Activated CD8-positive, alpha-beta memory T cell treated with anti-CD3 and anti-CD28 coated beads, Interleukin-2, amount 50 U/mL, for 1 hour (primary cell): ENCODE measurements around the gene RAX2.

ENCODE experiments used
- DNase-seq: peaks from one replicate; pipeline ENCODE4 v3.0.0-alpha.2; 2020; ENCODE audit errors: extremely low read depth

RAX2 gene

GRCh38 chr19:3801412-3802096, 29.5 kb upstream of the RAX2 start:
- no peak for DNase-seq

DNA sequence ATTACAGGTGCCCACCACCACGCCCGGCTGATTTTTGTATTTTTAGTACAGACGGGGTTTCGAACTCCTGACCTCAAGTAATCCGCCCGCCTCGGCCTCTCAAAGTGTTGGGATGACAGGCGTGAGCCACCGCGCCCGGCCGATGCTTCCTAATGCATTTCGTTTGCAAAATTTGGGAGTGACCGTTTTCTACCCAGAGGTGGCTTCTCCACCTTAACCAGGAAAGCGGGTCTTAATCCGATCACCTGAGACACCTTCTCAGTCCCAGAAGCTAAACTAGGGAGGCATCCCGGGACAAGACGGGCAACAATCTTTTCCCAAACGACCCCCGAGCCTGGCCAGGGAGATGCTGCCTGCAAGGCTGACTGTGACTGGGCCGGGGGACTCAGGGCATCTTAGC, 29.0 kb upstream of the RAX2 start:
- DNase-seq: no peak

DNA sequence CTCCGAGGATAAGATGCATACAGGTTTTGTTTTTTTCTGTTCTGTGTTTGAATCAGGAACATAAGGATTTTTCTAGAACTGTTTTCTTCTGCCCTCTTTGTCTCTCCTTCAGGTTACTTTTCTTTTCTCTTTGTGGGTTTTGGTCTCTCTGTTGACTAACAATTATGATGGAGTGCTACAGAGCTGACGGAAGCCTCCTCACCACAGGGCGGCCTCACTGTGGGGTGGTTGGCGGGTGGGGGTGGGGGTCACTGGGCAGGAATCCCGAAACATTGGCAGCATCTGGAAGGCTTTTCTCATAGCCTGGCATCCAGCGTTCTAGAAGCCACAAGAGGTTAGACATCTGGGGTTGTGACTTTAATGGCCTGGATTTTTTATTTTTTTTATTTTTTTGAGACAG, 26.1 kb upstream of the RAX2 start:
- no peak for DNase-seq

DNA sequence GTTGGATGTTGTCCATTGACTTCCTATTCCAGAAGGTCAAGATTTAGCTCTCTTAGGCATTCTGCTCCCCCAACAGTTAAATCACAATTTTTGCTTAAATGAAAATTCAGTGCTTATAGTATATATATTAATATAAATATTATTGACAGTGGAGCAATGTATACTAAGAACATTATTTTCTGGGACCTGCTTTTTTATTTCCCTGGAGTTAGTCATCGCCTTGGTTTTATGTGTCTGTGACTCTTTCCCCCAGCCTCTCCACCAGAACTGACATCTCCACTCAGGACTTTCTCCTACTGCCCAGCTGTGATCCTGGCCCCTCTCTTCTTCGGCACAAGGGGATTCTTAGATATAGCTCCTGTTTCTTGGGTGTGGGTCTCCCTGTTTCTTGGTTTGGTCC, 24.3 kb upstream of the RAX2 start:
- no peak for DNase-seq

DNA sequence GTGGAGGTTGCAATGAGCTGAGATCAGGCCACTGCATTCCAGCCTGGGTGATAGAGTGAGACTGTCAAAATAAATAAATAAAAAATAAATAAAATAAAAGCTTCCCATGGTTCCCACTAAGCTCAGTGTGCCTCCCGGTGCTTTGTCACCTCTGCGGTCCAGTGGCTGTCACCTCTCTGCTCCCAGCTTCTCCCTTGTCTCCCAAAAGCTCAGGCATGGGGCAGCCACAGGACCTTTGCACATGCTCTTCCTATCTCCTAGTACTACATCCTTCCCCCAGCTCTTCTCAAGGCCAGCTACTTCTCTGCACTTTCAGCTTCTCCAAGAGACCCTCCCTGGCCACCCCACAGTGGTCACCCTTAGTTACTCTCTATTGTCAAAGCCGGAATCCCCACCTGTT, 21.8 kb upstream of the RAX2 start:
- DNase-seq: no peak

DNA sequence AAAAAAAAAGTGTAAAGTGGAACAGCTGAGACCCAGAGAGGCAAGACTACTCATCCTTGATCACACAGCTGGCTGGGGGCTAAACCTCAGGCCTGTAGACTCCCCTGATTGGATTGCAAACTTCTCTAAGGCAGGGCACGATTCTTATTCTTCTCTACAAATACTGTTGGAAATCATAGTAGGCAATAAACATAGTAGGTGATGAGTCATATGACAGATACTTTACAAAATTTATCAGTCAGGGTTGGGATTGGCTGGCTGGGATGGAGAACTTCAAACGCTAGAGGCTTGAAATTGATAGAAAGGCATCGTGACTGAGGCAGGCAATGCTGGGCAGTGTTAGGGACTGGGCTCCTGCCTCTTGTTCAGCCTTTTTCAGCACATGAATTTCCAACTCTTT, 20.1 kb upstream of the RAX2 start:
- DNase-seq: no peak

DNA sequence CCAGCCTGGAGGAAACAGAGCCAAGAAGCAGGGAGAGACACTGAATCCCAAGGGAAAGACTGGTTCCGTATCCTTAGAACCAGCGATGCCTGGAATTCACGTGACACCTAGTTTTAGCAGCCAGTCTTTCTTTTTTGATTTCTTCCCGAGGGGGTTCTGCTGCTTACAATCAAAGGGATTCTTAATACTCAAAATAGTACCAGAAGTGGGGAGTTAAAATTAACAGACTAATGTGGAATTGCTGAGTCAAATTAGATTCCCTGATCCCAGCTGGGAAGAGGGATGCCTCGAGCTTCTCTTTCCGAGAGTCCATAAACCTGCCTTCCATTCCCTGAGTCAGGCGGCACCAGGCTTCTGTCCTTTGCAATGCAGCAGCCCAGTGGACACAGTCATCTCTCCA, 18.9 kb upstream of the RAX2 start:
- DNase-seq: no peak

DNA sequence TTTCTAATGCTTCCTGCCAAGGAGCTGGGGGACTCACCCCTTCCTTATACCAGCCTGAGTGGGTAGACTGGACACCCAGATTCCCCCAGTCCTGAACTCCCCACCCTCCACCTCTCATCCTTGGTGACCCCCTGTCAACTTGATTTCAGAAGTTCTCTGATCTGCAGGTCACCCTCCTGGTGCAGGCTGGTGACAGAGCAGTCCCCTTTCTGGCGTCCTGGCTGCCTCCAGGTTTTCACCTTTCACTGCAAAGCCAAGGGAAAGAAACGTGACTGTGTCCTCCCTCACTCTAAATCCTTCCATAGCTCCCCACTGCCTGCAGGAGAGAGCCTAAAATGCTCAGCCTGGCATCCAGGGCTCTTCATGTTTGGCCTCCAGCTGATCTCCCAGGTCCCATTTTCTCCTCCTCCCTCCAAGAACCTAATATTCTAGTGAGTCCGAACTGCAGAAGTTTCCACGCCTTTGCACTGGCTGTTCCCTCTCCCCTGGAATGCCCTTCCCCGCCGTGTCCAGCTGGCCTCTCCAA, 18.2 kb upstream of the RAX2 start:
- DNase-seq: no peak

- no peak for DNase-seq
Measured at GRCh38 chr19:3788996-3789778, 17.2 kb upstream of the RAX2 start.

- no peak for DNase-seq
Measured at GRCh38 chr19:3785938-3786824, 14.2 kb upstream of the RAX2 start, which contains the start of gene MATK. Gene MATK (minus strand): TSS chr19:3786381. CDS start chr19:3785135, 1,246 bp downstream.

GRCh38 chr19:3785451-3785937, 13.5 kb upstream of the RAX2 start:
- no peak for DNase-seq

DNA sequence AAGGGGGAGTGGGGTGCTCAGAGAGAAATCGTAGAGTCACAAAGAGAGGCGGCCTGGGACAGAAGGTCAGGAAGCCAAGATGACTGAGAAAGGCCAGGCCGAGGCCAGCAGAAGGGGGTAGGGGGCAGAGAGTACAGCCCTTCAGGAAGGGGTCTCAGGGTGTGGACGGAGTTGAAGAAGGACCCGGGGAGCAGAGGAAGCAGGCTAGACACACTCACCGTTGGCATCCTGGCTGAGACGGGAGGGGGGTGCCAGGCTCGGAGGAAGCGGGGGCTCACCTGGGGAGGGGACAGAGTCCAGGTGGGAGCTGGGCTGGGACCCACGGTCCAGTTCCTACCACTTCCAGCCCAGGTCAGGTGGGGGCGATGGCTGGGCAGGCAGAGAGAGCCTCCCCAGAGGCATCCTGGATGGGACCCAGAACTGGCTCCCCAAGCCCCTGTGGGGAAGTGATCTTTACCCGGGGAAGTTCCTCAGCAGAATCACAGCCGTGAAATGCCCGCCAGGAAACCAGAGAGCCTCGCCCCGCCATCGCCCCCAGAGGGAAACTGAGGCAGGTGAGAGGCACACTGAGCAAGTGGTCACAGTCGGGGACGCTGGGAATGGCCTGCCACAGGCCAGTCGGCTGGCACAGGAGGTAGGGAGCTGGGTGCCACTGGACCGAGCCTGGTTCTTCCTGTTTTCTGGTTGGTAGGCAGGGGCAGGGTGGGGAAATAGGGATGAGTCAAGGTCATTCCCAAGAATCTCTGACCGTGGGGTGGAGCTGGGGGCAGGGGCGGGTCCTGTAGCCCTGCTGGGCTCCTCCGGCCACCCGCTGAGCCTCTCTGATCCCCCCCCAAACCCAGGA, 12.8 kb upstream of the RAX2 start:
- DNase-seq: no peak

GRCh38 chr19:3783660-3784584, 11.9 kb upstream of the RAX2 start:
- DNase-seq: no peak

DNA sequence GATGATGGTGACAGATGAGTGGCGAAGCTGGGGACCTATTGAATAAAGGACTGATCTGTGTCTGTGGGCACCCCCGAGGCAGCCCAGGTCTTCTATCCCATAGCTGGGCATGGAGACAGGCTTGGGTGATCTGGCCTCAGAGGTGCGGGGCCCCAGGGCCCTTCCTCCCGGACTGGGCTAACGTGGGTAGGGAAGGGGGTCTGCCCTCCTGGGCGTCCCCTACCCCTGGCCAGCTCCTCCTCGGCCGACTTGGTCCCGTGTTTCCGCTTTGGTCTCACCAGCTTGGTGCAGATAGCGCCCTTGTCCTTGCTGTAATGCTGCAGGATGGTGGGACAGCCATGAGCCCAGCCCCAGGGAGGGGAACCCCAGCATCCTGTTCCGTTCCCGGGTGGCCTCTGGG, 10.9 kb upstream of the RAX2 start:
- DNase-seq: no peak

GRCh38 chr19:3782330-3782729, 10.3 kb upstream of the RAX2 start:
- DNase-seq: no peak

DNA sequence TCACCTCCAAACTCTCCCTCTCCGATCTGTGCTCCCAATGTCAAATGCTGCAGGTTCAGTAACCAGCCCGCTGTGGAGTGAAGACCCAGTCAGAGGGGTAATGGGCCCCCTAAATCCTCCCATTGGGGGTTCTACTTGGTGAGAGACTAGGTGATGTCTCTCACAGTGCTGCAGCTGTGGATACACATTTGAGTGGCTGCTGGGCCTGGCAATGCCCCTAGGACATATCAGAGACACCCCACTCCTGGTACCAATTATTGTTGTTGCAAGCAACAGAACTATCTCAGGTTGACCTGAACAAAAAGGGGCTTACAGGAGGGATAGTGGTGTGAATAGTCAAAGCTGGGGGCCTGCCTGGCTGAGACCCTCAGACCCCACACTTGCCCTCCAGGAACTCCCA, 9.6 kb upstream of the RAX2 start:
- no peak for DNase-seq

DNA sequence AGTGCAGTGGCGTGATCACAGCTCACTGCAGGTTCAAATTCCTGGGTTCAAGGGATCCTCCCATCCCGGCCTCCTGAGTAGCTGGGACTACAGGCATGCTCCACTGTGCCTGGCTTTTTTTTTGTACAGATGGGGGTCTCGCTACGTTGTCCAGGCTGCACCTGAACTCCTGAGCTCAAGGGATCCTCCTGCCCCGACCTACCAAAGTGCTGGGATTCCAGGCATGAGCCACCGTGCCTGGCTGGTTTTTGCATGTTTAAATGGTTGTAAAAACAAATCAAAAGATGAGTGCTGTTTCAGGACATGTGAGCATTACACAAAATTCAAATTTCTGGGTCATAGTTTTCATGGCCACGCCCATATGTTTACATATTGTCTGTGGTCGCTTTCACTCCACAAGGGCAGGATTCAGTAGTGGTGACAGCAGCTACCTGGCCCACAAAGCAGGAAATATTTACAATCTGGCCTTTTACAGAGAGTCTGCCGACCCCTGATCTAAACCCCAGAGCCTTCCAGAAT, 8.8 kb upstream of the RAX2 start:
- DNase-seq: no peak

- no peak for DNase-seq
Measured at GRCh38 chr19:3778899-3779723, 7.1 kb upstream of the RAX2 start.
